ENCODE results near the gene PSMC5.

DNA sequence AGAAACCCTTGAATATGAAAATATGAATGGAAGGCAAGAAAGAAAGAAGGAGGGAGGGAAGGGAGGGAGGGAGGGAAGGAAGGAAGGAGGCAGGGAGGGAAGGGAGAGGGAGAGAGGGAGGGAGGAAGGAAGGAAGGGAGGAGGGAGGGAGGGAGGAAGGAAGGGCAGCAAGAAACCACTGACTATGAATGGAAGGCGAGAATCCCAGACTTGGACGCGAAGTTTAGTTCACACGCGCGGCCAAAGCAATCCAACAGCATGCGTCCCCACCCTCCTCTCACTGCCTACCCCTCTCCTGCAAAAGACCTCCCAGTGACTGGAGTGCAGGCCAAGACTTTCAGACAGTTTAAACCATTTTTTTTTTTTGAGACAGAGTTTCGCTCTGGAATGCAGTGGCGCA is 23.2 kb downstream of the PSMC5 start:
- no peak for TF ChIP-seq EP300 (conservative IDR thresholded peaks at IDR 0.05; ENCODE audit: poor library complexity, severe bottlenecking)
- TF ChIP-seq, protein P1, sequence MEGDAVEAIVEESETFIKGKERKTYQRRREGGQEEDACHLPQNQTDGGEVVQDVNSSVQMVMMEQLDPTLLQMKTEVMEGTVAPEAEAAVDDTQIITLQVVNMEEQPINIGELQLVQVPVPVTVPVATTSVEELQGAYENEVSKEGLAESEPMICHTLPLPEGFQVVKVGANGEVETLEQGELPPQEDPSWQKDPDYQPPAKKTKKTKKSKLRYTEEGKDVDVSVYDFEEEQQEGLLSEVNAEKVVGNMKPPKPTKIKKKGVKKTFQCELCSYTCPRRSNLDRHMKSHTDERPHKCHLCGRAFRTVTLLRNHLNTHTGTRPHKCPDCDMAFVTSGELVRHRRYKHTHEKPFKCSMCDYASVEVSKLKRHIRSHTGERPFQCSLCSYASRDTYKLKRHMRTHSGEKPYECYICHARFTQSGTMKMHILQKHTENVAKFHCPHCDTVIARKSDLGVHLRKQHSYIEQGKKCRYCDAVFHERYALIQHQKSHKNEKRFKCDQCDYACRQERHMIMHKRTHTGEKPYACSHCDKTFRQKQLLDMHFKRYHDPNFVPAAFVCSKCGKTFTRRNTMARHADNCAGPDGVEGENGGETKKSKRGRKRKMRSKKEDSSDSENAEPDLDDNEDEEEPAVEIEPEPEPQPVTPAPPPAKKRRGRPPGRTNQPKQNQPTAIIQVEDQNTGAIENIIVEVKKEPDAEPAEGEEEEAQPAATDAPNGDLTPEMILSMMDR (IDR thresholded peaks at IDR 0.05; ENCODE audit: poor library complexity, severe bottlenecking) = no peak
